SU-DHL-6 (cell line): ENCODE measurements around the gene RHOT1.

Source experiments
- H2AFZ ChIP-seq: fragments of 200-600 bp; sonication (generic); 2 replicates; pipeline ENCODE4 v1.6.1; 2014; ENCODE audit warnings: low read depth, mild to moderate bottlenecking, moderate library complexity, mixed read lengths, antibody characterized with exemption, low read length; ENCODE audit not compliant: severe bottlenecking
- H3F3A ChIP-seq: fragments of 200-600 bp; shearing (Covaris generic); 2 replicates; pipeline ENCODE4 v1.6.0; 2016; ENCODE audit warnings: antibody characterized with exemption, mild to moderate bottlenecking; ENCODE audit not compliant: insufficient read depth
- H3K27ac ChIP-seq: fragments of 200-600 bp; sonication (generic); 2 replicates; pipeline ENCODE4 v1.5.1; 2016; ENCODE audit warnings: low read depth, mild to moderate bottlenecking, low read length, moderate library complexity, mixed read lengths
- H3K27me3 ChIP-seq: fragments of 200-600 bp; sonication (generic), shearing (Covaris generic); 2 replicates; pipeline ENCODE4 v1.6.0; 2014; ENCODE audit warnings: mild to moderate bottlenecking, low read length
- H3K36me3 ChIP-seq: fragments of 200-600 bp; sonication (generic); 2 replicates; pipeline ENCODE4 v1.6.1; 2014; ENCODE audit warnings: mild to moderate bottlenecking, low read length, mixed read lengths
- H3K4me2 ChIP-seq: fragments of 300-600, 200-600 bp; shearing (Covaris generic), sonication (generic); 2 replicates; pipeline ENCODE4 v1.6.0; 2014; ENCODE audit warnings: low read length, low read depth, mild to moderate bottlenecking; ENCODE audit not compliant: poor library complexity, severe bottlenecking
- H3K4me3 ChIP-seq: fragments of 200-600 bp; sonication (generic); 2 replicates; pipeline ENCODE4 v1.5.1; 2014; ENCODE audit warnings: antibody characterized with exemption, low read length, mild to moderate bottlenecking, mixed read lengths; ENCODE audit not compliant: insufficient read depth, poor library complexity, severe bottlenecking
- H3K79me2 ChIP-seq: fragments of 200-600 bp; sonication (generic); 2 replicates; pipeline ENCODE4 v1.6.1; 2014; ENCODE audit warnings: mild to moderate bottlenecking, low read length, moderate library complexity; ENCODE audit not compliant: insufficient read depth
- H3K9ac ChIP-seq: fragments of 200-600 bp; sonication (generic); 2 replicates; pipeline ENCODE4 v1.7.0; 2014; ENCODE audit warnings: mild to moderate bottlenecking, low read length
- H3K9me2 ChIP-seq: fragments of 200-600 bp; sonication (generic); replicated peaks from 2 replicates; pipeline ENCODE4 v1.6.1; 2014; ENCODE audit warnings: low read length; ENCODE audit not compliant: insufficient read depth
- H3K9me3 ChIP-seq: fragments of 200-600 bp; sonication (generic); 2 replicates; pipeline ENCODE4 v1.6.1; 2014; ENCODE audit warnings: low read length, mixed read lengths; ENCODE audit not compliant: insufficient read depth
- H4K20me1 ChIP-seq: fragments of 200-600 bp; sonication (generic); 2 replicates; pipeline ENCODE4 v1.6.1; 2014; ENCODE audit warnings: low read depth, mild to moderate bottlenecking, antibody characterized with exemption, low read length, moderate library complexity, mixed read lengths
- CTCF ChIP-seq: fragments of 200-600 bp; sonication (generic); IDR thresholded peaks from one replicate; pipeline ENCODE4 v1.5.1; 2017; ENCODE audit warnings: antibody characterized with exemption, mild to moderate bottlenecking, low read length, moderate library complexity; ENCODE audit not compliant: insufficient read depth, poor library complexity, severe bottlenecking
- EZH2phosphoT487 ChIP-seq: fragments of 200-600 bp; sonication (generic), shearing (Covaris generic); conservative IDR thresholded peaks from 2 replicates; pipeline ENCODE4 v1.6.1; 2018; ENCODE audit warnings: mild to moderate bottlenecking, antibody characterized with exemption, low read length, moderate library complexity, mixed read lengths

Gene RHOT1

GRCh38 chr17:32191306-32191705 is 49.0 kb downstream of the RHOT1 start:
- Histone ChIP-seq H3F3A (no peaks in the 10 kb centered on the region), H3K9ac (no peak overlapping the region), H3K27me3 (no peaks in the 10 kb centered on the region), H4K20me1 (no peaks in the 10 kb centered on the region), H3K9me2 (no peaks in the 10 kb centered on the region), H3K79me2 (no peaks in the 10 kb centered on the region), H3K9me3 (no peaks in the 10 kb centered on the region), H3K4me2 (no peak overlapping the region), H3K27ac (no peak overlapping the region), H3K36me3 (no peaks in the 10 kb centered on the region; the same call in 1 of the 2 replicates), H3K4me3 (no peak overlapping the region), H2AFZ (no peak overlapping the region)
- no peak for TF ChIP-seq CTCF
- no peak for TF ChIP-seq EZH2phosphoT487

GRCh38 chr17:32192379-32192778 is 50.1 kb downstream of the RHOT1 start:
- H3K79me2 ChIP-seq, result no peaks in the 10 kb centered on the region
- H3K9me3 ChIP-seq, result no peaks in the 10 kb centered on the region
- H3K4me3 ChIP-seq, result no peak overlapping the region
- H3K9me2 ChIP-seq, result no peaks in the 10 kb centered on the region
- no peak overlapping the region for H2AFZ ChIP-seq
- H4K20me1 ChIP-seq, result no peaks in the 10 kb centered on the region
- H3K9ac ChIP-seq, result no peak overlapping the region
- H3K27me3 ChIP-seq, result no peaks in the 10 kb centered on the region
- H3K4me2 ChIP-seq, result no peak overlapping the region
- TF ChIP-seq CTCF (no peak), EZH2phosphoT487 (no peak)
- H3F3A ChIP-seq, result no peaks in the 10 kb centered on the region
- H3K27ac ChIP-seq, result no peak overlapping the region
- no peaks in the 10 kb centered on the region; the same call in 1 of the 2 replicates for H3K36me3 ChIP-seq

- H3K4me3 ChIP-seq, result no peak overlapping the region
- no peaks in the 10 kb centered on the region for H3K9me3 ChIP-seq
- no peaks in the 10 kb centered on the region for H4K20me1 ChIP-seq
- no peaks in the 10 kb centered on the region; the same call in 1 of the 2 replicates for H3F3A ChIP-seq
- H2AFZ ChIP-seq, result no peak overlapping the region
- H3K36me3 ChIP-seq, result peaks cover 21% of the 10 kb centered on the region; the same call in 1 of the 2 replicates
- no peak overlapping the region for H3K27ac ChIP-seq
- TF ChIP-seq EZH2phosphoT487 (no peak), CTCF (no peak)
- H3K4me2 ChIP-seq, result no peak overlapping the region
- no peaks in the 10 kb centered on the region for H3K9me2 ChIP-seq
- no peaks in the 10 kb centered on the region for H3K27me3 ChIP-seq
- H3K79me2 ChIP-seq, result no peaks in the 10 kb centered on the region
- H3K9ac ChIP-seq, result no peak overlapping the region
Measured at GRCh38 chr17:32197987-32198386, 55.7 kb downstream of the RHOT1 start.

GRCh38 chr17:32206861-32207260 is 64.6 kb downstream of the RHOT1 start:
- no peak overlapping the region for H3K4me3 ChIP-seq
- no peaks in the 10 kb centered on the region for H3K9me3 ChIP-seq
- H3K27ac ChIP-seq, result no peak overlapping the region
- H3K27me3 ChIP-seq, result no peaks in the 10 kb centered on the region
- H3K36me3 ChIP-seq, result peaks cover 40% of the 10 kb centered on the region; the same call in 1 of the 2 replicates
- no peaks in the 10 kb centered on the region for H4K20me1 ChIP-seq
- H3K4me2 ChIP-seq, result no peak overlapping the region
- no peak for TF ChIP-seq CTCF
- no peak for TF ChIP-seq EZH2phosphoT487
- no peaks in the 10 kb centered on the region for H3K9me2 ChIP-seq
- no peak overlapping the region for H2AFZ ChIP-seq
- no peak overlapping the region for H3K9ac ChIP-seq
- no peaks in the 10 kb centered on the region for H3K79me2 ChIP-seq
- peaks cover 2% of the 10 kb centered on the region; the same call in 1 of the 2 replicates for H3F3A ChIP-seq
